ENCODE data around the gene LSM14B. TPM values are rescaled to one million over a fixed set of nuclear protein-coding genes. Genes with fewer than 3 reads are reported as not detected.

LSM14B gene
- total RNA-seq, 1 donor from 2014 or later = 27.6 TPM

DNA sequence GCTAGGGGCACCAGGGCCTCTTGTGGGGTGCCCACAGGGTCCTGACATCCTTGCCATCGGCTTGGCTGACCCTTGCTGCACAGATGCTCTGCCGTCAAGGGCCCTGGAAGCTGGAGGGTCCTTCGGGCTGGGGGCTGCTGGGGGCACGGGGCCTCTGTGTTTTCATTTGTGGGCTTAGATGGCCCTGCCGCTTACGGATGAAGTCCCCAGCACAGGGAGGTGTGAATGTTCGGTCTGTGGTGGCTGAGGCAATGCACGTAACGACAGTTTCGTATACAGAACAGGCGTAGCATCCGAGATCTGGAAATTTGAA, 35.8 kb downstream of the LSM14B start:
- Histone ChIP-seq H3K27me3 (no peaks in the 10 kb centered on the region), H3K9me3 (no peaks in the 10 kb centered on the region), H3K4me3 (no peak overlapping the region), H3K36me3 (peaks cover 33 to 45% of the 10 kb centered on the region in 2 donors), H3K4me1 (peaks cover 0 to 2% of the 10 kb centered on the region in 2 donors), H3K27ac (no peak overlapping the region)
- no peak for TF ChIP-seq CTCF (IDR thresholded peaks at IDR 0.05)
- no peak for DNase-seq (ENCODE audit: low spot score in 2 of 2)
- intact Hi-C loops (cut with DNase I) = no loop called here

- no peak overlapping the region for H3K27ac ChIP-seq
- intact Hi-C loops (cut with DNase I) = no loop called here
- no peak for TF ChIP-seq CTCF (IDR thresholded peaks at IDR 0.05)
- H3K4me3 ChIP-seq = no peak overlapping the region
- H3K27me3 ChIP-seq = no peaks in the 10 kb centered on the region
- no peaks in the 10 kb centered on the region for H3K9me3 ChIP-seq
- no peak for DNase-seq (ENCODE audit: low spot score in 2 of 2)
- H3K36me3 ChIP-seq = peaks cover 36 to 50% of the 10 kb centered on the region in 2 donors
- peaks cover 0 to 2% of the 10 kb centered on the region in 2 donors for H3K4me1 ChIP-seq
Measured at GRCh38 chr20:62158541-62158940, 36.3 kb downstream of the LSM14B start.

DNA sequence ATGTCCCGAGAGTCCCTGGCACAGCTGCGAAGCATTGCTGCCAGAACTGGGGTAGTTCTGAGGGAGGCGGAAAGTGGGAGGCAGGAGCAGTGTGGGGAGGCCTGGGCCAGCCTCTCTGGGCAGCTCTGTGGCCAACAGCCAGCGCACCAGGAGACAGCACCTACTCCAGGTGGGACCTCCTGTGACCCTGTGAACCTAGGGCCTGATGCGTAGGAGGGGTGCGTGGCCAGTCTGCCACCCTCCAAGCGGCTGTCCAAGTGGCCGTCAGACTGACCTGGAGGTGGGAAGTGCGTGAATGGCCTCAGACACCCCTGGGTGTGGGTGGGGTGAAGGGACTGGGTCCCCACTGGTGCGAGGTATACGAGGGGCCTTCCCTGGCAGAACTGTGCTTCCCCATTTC, 36.8 kb downstream of the LSM14B start:
- no peaks in the 10 kb centered on the region for H3K27me3 ChIP-seq
- intact Hi-C loops (cut with DNase I) = no loop called here
- no peak overlapping the region for H3K27ac ChIP-seq
- no peak overlapping the region for H3K4me3 ChIP-seq
- peaks cover 41 to 55% of the 10 kb centered on the region in 2 donors for H3K36me3 ChIP-seq
- no peaks in the 10 kb centered on the region for H3K9me3 ChIP-seq
- H3K4me1 ChIP-seq = peaks cover 0 to 2% of the 10 kb centered on the region in 2 donors
- no peak for DNase-seq (ENCODE audit: low spot score in 2 of 2)
- no peak for TF ChIP-seq CTCF (IDR thresholded peaks at IDR 0.05)

DNA sequence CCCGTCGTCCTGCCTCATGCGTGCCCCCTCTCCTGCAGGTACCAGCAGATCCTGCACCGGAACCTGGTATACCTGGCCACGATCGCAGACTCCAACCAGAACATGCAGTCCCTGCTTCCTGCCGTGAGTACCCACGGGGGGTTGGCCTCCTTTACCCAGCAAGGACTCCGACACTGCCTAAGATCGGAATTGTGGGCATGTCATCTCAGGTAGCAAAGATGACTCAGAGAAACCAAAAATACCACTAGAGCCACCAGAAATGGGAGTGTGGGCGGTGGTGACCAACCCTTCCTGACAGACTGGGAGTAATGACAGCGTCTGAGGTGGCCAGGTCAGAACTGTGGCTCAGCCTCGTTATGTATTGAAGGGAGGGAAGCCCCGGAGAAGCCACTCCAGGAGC, 37.6 kb downstream of the LSM14B start:
- intact Hi-C loops (cut with DNase I) = no loop called here
- peaks cover 45 to 63% of the 10 kb centered on the region in 2 donors for H3K36me3 ChIP-seq

GRCh38 chr20:62160253-62160652, 38.0 kb downstream of the LSM14B start:
- Histone ChIP-seq H3K36me3 (peaks cover 49 to 67% of the 10 kb centered on the region in 2 donors), H3K4me1 (peaks cover 0 to 2% of the 10 kb centered on the region in 2 donors), H3K4me3 (no peak overlapping the region), H3K27me3 (no peaks in the 10 kb centered on the region), H3K9me3 (no peaks in the 10 kb centered on the region), H3K27ac (no peak overlapping the region)
- DNase-seq (ENCODE audit: low spot score in 2 of 2) = no peak
- intact Hi-C loops (cut with DNase I) = no loop called here
- TF ChIP-seq CTCF (IDR thresholded peaks at IDR 0.05) = no peak

More for the DNA sequence above, 37.6 kb downstream of the LSM14B start:
- H3K9me3 ChIP-seq = no peaks in the 10 kb centered on the region
- H3K4me1 ChIP-seq = peaks cover 0 to 2% of the 10 kb centered on the region in 2 donors
- H3K27me3 ChIP-seq = no peaks in the 10 kb centered on the region
- TF ChIP-seq CTCF (IDR thresholded peaks at IDR 0.05) = no peak
- no peak for DNase-seq (ENCODE audit: low spot score in 2 of 2)
- no peak overlapping the region for H3K27ac ChIP-seq
- no peak overlapping the region for H3K4me3 ChIP-seq

- H3K36me3 ChIP-seq = peaks cover 55 to 71% of the 10 kb centered on the region in 2 donors
- H3K4me3 ChIP-seq = no peak overlapping the region
- no peak for TF ChIP-seq CTCF (IDR thresholded peaks at IDR 0.05)
- no peaks in the 10 kb centered on the region for H3K9me3 ChIP-seq
- no peak for DNase-seq (ENCODE audit: low spot score in 2 of 2)
- no peak overlapping the region for H3K27ac ChIP-seq
- no peaks in the 10 kb centered on the region for H3K27me3 ChIP-seq
- intact Hi-C loops (cut with DNase I) = no loop called here
- peaks cover 0 to 2% of the 10 kb centered on the region in 2 donors for H3K4me1 ChIP-seq
Measured at GRCh38 chr20:62160876-62161275, 38.6 kb downstream of the LSM14B start.
